Measurements from ENCODE around the gene ATG16L1.

DNA sequence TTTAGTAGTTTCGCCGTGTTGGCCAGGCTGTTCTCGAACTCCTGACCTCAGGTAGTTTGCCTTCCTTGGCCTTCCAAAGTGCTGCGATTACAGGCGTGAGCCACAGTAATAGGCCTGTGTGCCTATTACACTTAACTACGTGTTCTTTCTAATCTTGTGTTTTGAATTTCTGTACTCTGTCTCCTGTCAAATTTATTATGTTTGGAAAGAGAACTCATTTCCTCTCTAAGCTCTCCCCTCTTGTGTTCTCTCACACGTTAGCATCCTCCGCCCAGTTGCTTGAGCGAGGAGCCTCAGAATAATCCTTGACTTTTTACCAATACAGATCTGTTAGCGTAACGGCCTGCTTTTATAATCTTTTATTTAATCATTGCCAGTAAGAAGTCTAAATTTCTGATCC, 3.7 kb downstream of the ATG16L1 start:
- TF ChIP-seq, protein P1, sequence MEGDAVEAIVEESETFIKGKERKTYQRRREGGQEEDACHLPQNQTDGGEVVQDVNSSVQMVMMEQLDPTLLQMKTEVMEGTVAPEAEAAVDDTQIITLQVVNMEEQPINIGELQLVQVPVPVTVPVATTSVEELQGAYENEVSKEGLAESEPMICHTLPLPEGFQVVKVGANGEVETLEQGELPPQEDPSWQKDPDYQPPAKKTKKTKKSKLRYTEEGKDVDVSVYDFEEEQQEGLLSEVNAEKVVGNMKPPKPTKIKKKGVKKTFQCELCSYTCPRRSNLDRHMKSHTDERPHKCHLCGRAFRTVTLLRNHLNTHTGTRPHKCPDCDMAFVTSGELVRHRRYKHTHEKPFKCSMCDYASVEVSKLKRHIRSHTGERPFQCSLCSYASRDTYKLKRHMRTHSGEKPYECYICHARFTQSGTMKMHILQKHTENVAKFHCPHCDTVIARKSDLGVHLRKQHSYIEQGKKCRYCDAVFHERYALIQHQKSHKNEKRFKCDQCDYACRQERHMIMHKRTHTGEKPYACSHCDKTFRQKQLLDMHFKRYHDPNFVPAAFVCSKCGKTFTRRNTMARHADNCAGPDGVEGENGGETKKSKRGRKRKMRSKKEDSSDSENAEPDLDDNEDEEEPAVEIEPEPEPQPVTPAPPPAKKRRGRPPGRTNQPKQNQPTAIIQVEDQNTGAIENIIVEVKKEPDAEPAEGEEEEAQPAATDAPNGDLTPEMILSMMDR (IDR thresholded peaks at IDR 0.05), result no peak
- TF ChIP-seq POLR2A (IDR thresholded peaks at IDR 0.05), result no peak
